ENCODE results near the gene BTG1.
"Not testable (repeated sequence)": the region's sequence is repeated elsewhere in the genome, so short reads cannot be mapped to it uniquely, and the experiment has no call there.

Gene BTG1

GRCh38 chr12:92108651-92109050 lies 37.0 kb downstream of the BTG1 start:
- Histone ChIP-seq H3K9ac (ENCODE audit: low read depth, low read length) (no peak overlapping the region), H3K4me2 (ENCODE audit: low read length) (peak overlapping the region; percentile 28), H3K36me3 (ENCODE audit: insufficient read depth, low read length) (no peaks in the 10 kb centered on the region), H3K4me1 (ENCODE audit: control insufficient read depth, insufficient read depth, low read length) (peaks cover 31% of the 10 kb centered on the region), H3K4me3 (ENCODE audit: low read length) (no peak overlapping the region), H3K27me3 (ENCODE audit: control insufficient read depth, insufficient read depth, low read length) (no peaks in the 10 kb centered on the region), H3K9me3 (replicated peaks; ENCODE audit: low read length) (no peaks in the 10 kb centered on the region)

- H3K4me3 ChIP-seq (ENCODE audit: low read length) = no peak overlapping the region
- no peaks in the 10 kb centered on the region for H3K9me3 ChIP-seq (replicated peaks; ENCODE audit: low read length)
- peaks cover 31% of the 10 kb centered on the region for H3K4me1 ChIP-seq (ENCODE audit: control insufficient read depth, insufficient read depth, low read length)
- no peaks in the 10 kb centered on the region for H3K27me3 ChIP-seq (ENCODE audit: control insufficient read depth, insufficient read depth, low read length)
- H3K36me3 ChIP-seq (ENCODE audit: insufficient read depth, low read length) = no peaks in the 10 kb centered on the region
- no peak overlapping the region for H3K9ac ChIP-seq (ENCODE audit: low read depth, low read length)
- peak overlapping the region; percentile 28 for H3K4me2 ChIP-seq (ENCODE audit: low read length)
These were observed 38.0 kb downstream of the BTG1 start for GRCh38 chr12:92107621-92108131.

- H3K9ac ChIP-seq (ENCODE audit: low read depth, low read length) = no peak overlapping the region
- H3K4me3 ChIP-seq (ENCODE audit: low read length) = no peak overlapping the region
- H3K4me2 ChIP-seq (ENCODE audit: low read length) = no peak overlapping the region
- no peaks in the 10 kb centered on the region for H3K36me3 ChIP-seq (ENCODE audit: insufficient read depth, low read length)
- H3K27me3 ChIP-seq (ENCODE audit: control insufficient read depth, insufficient read depth, low read length) = no peaks in the 10 kb centered on the region
- peaks cover 31% of the 10 kb centered on the region for H3K4me1 ChIP-seq (ENCODE audit: control insufficient read depth, insufficient read depth, low read length)
- no peaks in the 10 kb centered on the region for H3K9me3 ChIP-seq (replicated peaks; ENCODE audit: low read length)
These were observed 38.6 kb downstream of the BTG1 start for GRCh38 chr12:92107094-92107493.

GRCh38 chr12:92105676-92106075 lies 40.0 kb downstream of the BTG1 start:
- Histone ChIP-seq H3K4me3 (ENCODE audit: low read length) (no peak overlapping the region), H3K9ac (ENCODE audit: low read depth, low read length) (no peak overlapping the region), H3K27me3 (ENCODE audit: control insufficient read depth, insufficient read depth, low read length) (no peaks in the 10 kb centered on the region), H3K4me2 (ENCODE audit: low read length) (peak overlapping the region; percentile 18), H3K36me3 (ENCODE audit: insufficient read depth, low read length) (no peaks in the 10 kb centered on the region), H3K9me3 (replicated peaks; ENCODE audit: low read length) (no peaks in the 10 kb centered on the region), H3K4me1 (ENCODE audit: control insufficient read depth, insufficient read depth, low read length) (peaks cover 31% of the 10 kb centered on the region)

GRCh38 chr12:92105110-92105509 lies 40.5 kb downstream of the BTG1 start:
- H3K4me3 ChIP-seq (ENCODE audit: low read length) = no peak overlapping the region
- no peaks in the 10 kb centered on the region for H3K27me3 ChIP-seq (ENCODE audit: control insufficient read depth, insufficient read depth, low read length)
- H3K9me3 ChIP-seq (replicated peaks; ENCODE audit: low read length) = no peaks in the 10 kb centered on the region
- no peak overlapping the region for H3K9ac ChIP-seq (ENCODE audit: low read depth, low read length)
- no peak overlapping the region for H3K4me2 ChIP-seq (ENCODE audit: low read length)
- no peaks in the 10 kb centered on the region for H3K36me3 ChIP-seq (ENCODE audit: insufficient read depth, low read length)
- H3K4me1 ChIP-seq (ENCODE audit: control insufficient read depth, insufficient read depth, low read length) = peaks cover 31% of the 10 kb centered on the region

- Histone ChIP-seq H3K27me3 (ENCODE audit: control insufficient read depth, insufficient read depth, low read length) (no peaks in the 10 kb centered on the region), H3K4me2 (ENCODE audit: low read length) (no peak overlapping the region), H3K36me3 (ENCODE audit: insufficient read depth, low read length) (no peaks in the 10 kb centered on the region), H3K4me1 (ENCODE audit: control insufficient read depth, insufficient read depth, low read length) (peaks cover 14% of the 10 kb centered on the region), H3K4me3 (ENCODE audit: low read length) (no peak overlapping the region), H3K9ac (ENCODE audit: low read depth, low read length) (no peak overlapping the region), H3K9me3 (replicated peaks; ENCODE audit: low read length) (no peaks in the 10 kb centered on the region)
These were observed 43.0 kb downstream of the BTG1 start for GRCh38 chr12:92102606-92103005.

GRCh38 chr12:92098594-92099380 lies 46.9 kb downstream of the BTG1 start:
- Histone ChIP-seq H3K9me3 (replicated peaks; ENCODE audit: low read length) (no peaks in the 10 kb centered on the region), H3K27me3 (ENCODE audit: control insufficient read depth, insufficient read depth, low read length) (no peaks in the 10 kb centered on the region), H3K4me1 (ENCODE audit: control insufficient read depth, insufficient read depth, low read length) (peaks cover 31% of the 10 kb centered on the region), H3K36me3 (ENCODE audit: insufficient read depth, low read length) (no peaks in the 10 kb centered on the region), H3K9ac (ENCODE audit: low read depth, low read length) (no peak overlapping the region), H3K4me3 (ENCODE audit: low read length) (no peak overlapping the region), H3K4me2 (ENCODE audit: low read length) (no peak overlapping the region)

GRCh38 chr12:92096346-92097136 lies 49.1 kb downstream of the BTG1 start:
- peak overlapping the region; percentile 55 for H3K4me2 ChIP-seq (ENCODE audit: low read length)
- no peaks in the 10 kb centered on the region for H3K27me3 ChIP-seq (ENCODE audit: control insufficient read depth, insufficient read depth, low read length)
- H3K4me3 ChIP-seq (ENCODE audit: low read length) = no peak overlapping the region
- no peaks in the 10 kb centered on the region for H3K36me3 ChIP-seq (ENCODE audit: insufficient read depth, low read length)
- H3K9ac ChIP-seq (ENCODE audit: low read depth, low read length) = no peak overlapping the region
- no peaks in the 10 kb centered on the region for H3K9me3 ChIP-seq (replicated peaks; ENCODE audit: low read length)
- H3K4me1 ChIP-seq (ENCODE audit: control insufficient read depth, insufficient read depth, low read length) = peaks cover 34% of the 10 kb centered on the region

GRCh38 chr12:92094751-92095161 lies 50.9 kb downstream of the BTG1 start:
- Histone ChIP-seq H3K4me3 (ENCODE audit: low read length) (no peak overlapping the region), H3K36me3 (ENCODE audit: insufficient read depth, low read length) (no peaks in the 10 kb centered on the region)

GRCh38 chr12:92094301-92094700 lies 51.3 kb downstream of the BTG1 start:
- H3K9me3 ChIP-seq (replicated peaks; ENCODE audit: low read length); H3K27me3 ChIP-seq (ENCODE audit: control insufficient read depth, insufficient read depth, low read length); H3K36me3 ChIP-seq (ENCODE audit: insufficient read depth, low read length); H3K9ac ChIP-seq (ENCODE audit: low read depth, low read length); H3K4me3 ChIP-seq (ENCODE audit: low read length): not testable (repeated sequence)
- peak overlapping the region; percentile 0 for H3K4me2 ChIP-seq (ENCODE audit: low read length)
- peaks cover 46% of the 10 kb centered on the region for H3K4me1 ChIP-seq (ENCODE audit: control insufficient read depth, insufficient read depth, low read length)

More at GRCh38 chr12:92094751-92095161, 50.9 kb downstream of the BTG1 start:
- H3K9me3 ChIP-seq (replicated peaks; ENCODE audit: low read length) = no peaks in the 10 kb centered on the region
- peaks cover 42% of the 10 kb centered on the region for H3K4me1 ChIP-seq (ENCODE audit: control insufficient read depth, insufficient read depth, low read length)
- peak overlapping the region; percentile 0 for H3K4me2 ChIP-seq (ENCODE audit: low read length)
- no peaks in the 10 kb centered on the region for H3K27me3 ChIP-seq (ENCODE audit: control insufficient read depth, insufficient read depth, low read length)
- no peak overlapping the region for H3K9ac ChIP-seq (ENCODE audit: low read depth, low read length)
